ENCODE results near the gene ACTR3.

GRCh38 chr2:114001152-114001551 is 111.3 kb downstream of the ACTR3 start:
- TF ChIP-seq, protein P1, sequence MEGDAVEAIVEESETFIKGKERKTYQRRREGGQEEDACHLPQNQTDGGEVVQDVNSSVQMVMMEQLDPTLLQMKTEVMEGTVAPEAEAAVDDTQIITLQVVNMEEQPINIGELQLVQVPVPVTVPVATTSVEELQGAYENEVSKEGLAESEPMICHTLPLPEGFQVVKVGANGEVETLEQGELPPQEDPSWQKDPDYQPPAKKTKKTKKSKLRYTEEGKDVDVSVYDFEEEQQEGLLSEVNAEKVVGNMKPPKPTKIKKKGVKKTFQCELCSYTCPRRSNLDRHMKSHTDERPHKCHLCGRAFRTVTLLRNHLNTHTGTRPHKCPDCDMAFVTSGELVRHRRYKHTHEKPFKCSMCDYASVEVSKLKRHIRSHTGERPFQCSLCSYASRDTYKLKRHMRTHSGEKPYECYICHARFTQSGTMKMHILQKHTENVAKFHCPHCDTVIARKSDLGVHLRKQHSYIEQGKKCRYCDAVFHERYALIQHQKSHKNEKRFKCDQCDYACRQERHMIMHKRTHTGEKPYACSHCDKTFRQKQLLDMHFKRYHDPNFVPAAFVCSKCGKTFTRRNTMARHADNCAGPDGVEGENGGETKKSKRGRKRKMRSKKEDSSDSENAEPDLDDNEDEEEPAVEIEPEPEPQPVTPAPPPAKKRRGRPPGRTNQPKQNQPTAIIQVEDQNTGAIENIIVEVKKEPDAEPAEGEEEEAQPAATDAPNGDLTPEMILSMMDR (IDR thresholded peaks at IDR 0.05) = no peak
- TF ChIP-seq POLR2AphosphoS5 (IDR thresholded peaks at IDR 0.05) (no peak), EP300 (IDR thresholded peaks at IDR 0.05) (no peak), POLR2A (IDR thresholded peaks at IDR 0.05; ENCODE audit: low read depth) (no peak)
